Activated CD8-positive, alpha-beta memory T cell treated with anti-CD3 and anti-CD28 coated beads for 48 hours (primary cell): ENCODE measurements around the gene WTAP.
"Not testable (repeated sequence)": the region's sequence is repeated elsewhere in the genome, so short reads cannot be mapped to it uniquely, and the experiment has no call there.

Experiments
- DNase-seq, 3 experiments: peaks; one replicate each; pipeline ENCODE4 v3.0.0-alpha.2; 2020; ENCODE audit warnings: low read depth in 2 of 3, low spot score in 2 of 3

Gene WTAP

GRCh38 chr6:159727717-159728445 is 575 bp downstream of the WTAP start:
- DNase-seq = no peak

GRCh38 chr6:159728531-159728964 is 1.2 kb downstream of the WTAP start:
- DNase-seq = no peak

GRCh38 chr6:159729598-159730331 is 2.5 kb downstream of the WTAP start:
- no peak for DNase-seq

- no peak for DNase-seq
Observed at GRCh38 chr6:159730332-159730676, 3.0 kb downstream of the WTAP start.

GRCh38 chr6:159732550-159732949 is 5.2 kb downstream of the WTAP start:
- DNase-seq = not testable (repeated sequence)

GRCh38 chr6:159733395-159733794 is 6.1 kb downstream of the WTAP start:
- not testable (repeated sequence) for DNase-seq

- DNase-seq = no peak
Observed at GRCh38 chr6:159736908-159737307, 9.6 kb downstream of the WTAP start.

- DNase-seq = no peak
Observed at GRCh38 chr6:159739341-159739740, 12.0 kb downstream of the WTAP start.

GRCh38 chr6:159742165-159742564 is 14.9 kb downstream of the WTAP start:
- DNase-seq = no peak

- DNase-seq = no peak
Observed at GRCh38 chr6:159745081-159745480, 17.8 kb downstream of the WTAP start.

- DNase-seq = no peak
Observed at GRCh38 chr6:159746759-159747158, 19.5 kb downstream of the WTAP start.

GRCh38 chr6:159748127-159748526 is 20.8 kb downstream of the WTAP start:
- not testable (repeated sequence) for DNase-seq

- no peak for DNase-seq
Observed at GRCh38 chr6:159751448-159751847, 24.1 kb downstream of the WTAP start.

GRCh38 chr6:159753081-159753872 is 26.0 kb downstream of the WTAP start:
- DNase-seq = no peak

GRCh38 chr6:159754401-159754800 is 27.1 kb downstream of the WTAP start:
- DNase-seq = no peak

GRCh38 chr6:159754959-159755914 is 27.9 kb downstream of the WTAP start:
- no peak for DNase-seq

- DNase-seq = no peak
Observed at GRCh38 chr6:159756508-159756907, 29.2 kb downstream of the WTAP start.

- no peak for DNase-seq
Observed at GRCh38 chr6:159758031-159759001, 31.0 kb downstream of the WTAP start.

GRCh38 chr6:159759645-159760044 is 32.3 kb downstream of the WTAP start:
- no peak for DNase-seq
